ENCODE data around the gene SAMM50. TPM values are rescaled to one million over a fixed set of nuclear protein-coding genes. Genes with fewer than 3 reads are reported as not detected.

SAMM50 gene
- total RNA-seq, 1 donor from 2014 or later = 54.0 TPM

- no peak for TF ChIP-seq CTCF (conservative IDR thresholded peaks at IDR 0.05)
- Mint-ChIP-seq H3K4me3 (no peak overlapping the region), H3K9me3 (no peaks in the 10 kb centered on the region), H3K36me3 (ENCODE audit: low read depth) (peaks cover 10% of the 10 kb centered on the region), H3K4me1 (no peaks in the 10 kb centered on the region), H3K27me3 (ENCODE audit: low read depth) (no peaks in the 10 kb centered on the region), H3K27ac (ENCODE audit: unreplicated experiment) (no peak overlapping the region)
- no peak for DNase-seq (ENCODE audit: low read depth, low spot score)
These were observed 18.8 kb downstream of the SAMM50 start for GRCh38 chr22:43974028-43974545.

GRCh38 chr22:43975041-43975440 is 19.8 kb downstream of the SAMM50 start:
- Mint-ChIP-seq H3K4me1 (no peaks in the 10 kb centered on the region), H3K9me3 (no peaks in the 10 kb centered on the region), H3K36me3 (ENCODE audit: low read depth) (peaks cover 13% of the 10 kb centered on the region), H3K27me3 (ENCODE audit: low read depth) (no peaks in the 10 kb centered on the region), H3K27ac (ENCODE audit: unreplicated experiment) (no peak overlapping the region), H3K4me3 (no peak overlapping the region)
- no peak for DNase-seq (ENCODE audit: low read depth, low spot score)
- TF ChIP-seq CTCF (conservative IDR thresholded peaks at IDR 0.05) = no peak

- Mint-ChIP-seq H3K4me3 (no peak overlapping the region), H3K9me3 (no peaks in the 10 kb centered on the region), H3K27ac (ENCODE audit: unreplicated experiment) (no peak overlapping the region), H3K27me3 (ENCODE audit: low read depth) (no peaks in the 10 kb centered on the region), H3K36me3 (ENCODE audit: low read depth) (peaks cover 21% of the 10 kb centered on the region), H3K4me1 (no peaks in the 10 kb centered on the region)
- no peak for TF ChIP-seq CTCF (conservative IDR thresholded peaks at IDR 0.05)
- no peak for DNase-seq (ENCODE audit: low read depth, low spot score)
These were observed 21.9 kb downstream of the SAMM50 start for GRCh38 chr22:43976861-43977795.

DNA sequence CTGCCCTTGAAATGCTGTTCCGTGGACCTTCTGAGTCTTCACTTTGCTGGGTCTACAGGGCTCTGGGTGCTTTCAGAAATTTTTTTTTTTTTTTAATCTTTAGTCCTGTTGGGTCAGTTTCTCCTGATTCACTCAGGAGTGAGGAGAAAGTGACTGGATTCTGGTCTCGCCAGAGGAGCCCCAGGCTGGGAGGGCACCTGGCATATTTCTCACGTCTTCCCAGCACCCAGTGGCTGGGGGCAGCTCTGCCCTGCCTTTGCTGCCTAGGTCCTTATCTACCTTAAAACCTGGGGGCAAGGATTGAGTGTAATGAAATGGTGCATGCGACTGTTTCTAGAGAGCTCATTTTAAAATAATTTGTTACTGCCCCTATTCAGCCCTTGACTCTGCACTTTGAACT is 23.3 kb downstream of the SAMM50 start:
- DNase-seq (ENCODE audit: low read depth, low spot score) = no peak
- H3K36me3 Mint-ChIP-seq (ENCODE audit: low read depth) = peaks cover 21% of the 10 kb centered on the region
- no peak overlapping the region for H3K27ac Mint-ChIP-seq (ENCODE audit: unreplicated experiment)
- H3K9me3 Mint-ChIP-seq = no peaks in the 10 kb centered on the region
- no peaks in the 10 kb centered on the region for H3K4me1 Mint-ChIP-seq
- H3K27me3 Mint-ChIP-seq (ENCODE audit: low read depth) = no peaks in the 10 kb centered on the region
- no peak overlapping the region for H3K4me3 Mint-ChIP-seq
- TF ChIP-seq CTCF (conservative IDR thresholded peaks at IDR 0.05) = no peak

- TF ChIP-seq CTCF (conservative IDR thresholded peaks at IDR 0.05) = no peak
- no peak for DNase-seq (ENCODE audit: low read depth, low spot score)
- peaks cover 25% of the 10 kb centered on the region for H3K36me3 Mint-ChIP-seq (ENCODE audit: low read depth)
- H3K4me1 Mint-ChIP-seq = no peaks in the 10 kb centered on the region
- H3K27ac Mint-ChIP-seq (ENCODE audit: unreplicated experiment) = no peak overlapping the region
- no peaks in the 10 kb centered on the region for H3K9me3 Mint-ChIP-seq
- H3K4me3 Mint-ChIP-seq = no peak overlapping the region
- H3K27me3 Mint-ChIP-seq (ENCODE audit: low read depth) = no peaks in the 10 kb centered on the region
These were observed 25.3 kb downstream of the SAMM50 start for GRCh38 chr22:43980579-43980978.

Measured in neural crest cell (in vitro differentiated cells).